SIG-M5 treated with dmso at 0.1 percent for 504 hours (cell line): ENCODE results near the gene UCP3.

ENCODE experiments used
- DNase-seq: peaks from one replicate; lab custom pipeline; 2025; ENCODE audit not compliant: unreplicated experiment; lab: John Stamatoyannopoulos, UW

The UCP3 gene, protein sequence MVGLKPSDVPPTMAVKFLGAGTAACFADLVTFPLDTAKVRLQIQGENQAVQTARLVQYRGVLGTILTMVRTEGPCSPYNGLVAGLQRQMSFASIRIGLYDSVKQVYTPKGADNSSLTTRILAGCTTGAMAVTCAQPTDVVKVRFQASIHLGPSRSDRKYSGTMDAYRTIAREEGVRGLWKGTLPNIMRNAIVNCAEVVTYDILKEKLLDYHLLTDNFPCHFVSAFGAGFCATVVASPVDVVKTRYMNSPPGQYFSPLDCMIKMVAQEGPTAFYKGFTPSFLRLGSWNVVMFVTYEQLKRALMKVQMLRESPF

GRCh38 chr11:74008373-74009229 is at the start of gene UCP3:
UCP3 (minus strand) TSS chr11:74009085; CDS start chr11:74007042, 2,043 bp downstream.
- DNase-seq = no peak

- no peak for DNase-seq
These were observed 48.6 kb upstream of the UCP3 start for GRCh38 chr11:74057249-74058151.

DNA sequence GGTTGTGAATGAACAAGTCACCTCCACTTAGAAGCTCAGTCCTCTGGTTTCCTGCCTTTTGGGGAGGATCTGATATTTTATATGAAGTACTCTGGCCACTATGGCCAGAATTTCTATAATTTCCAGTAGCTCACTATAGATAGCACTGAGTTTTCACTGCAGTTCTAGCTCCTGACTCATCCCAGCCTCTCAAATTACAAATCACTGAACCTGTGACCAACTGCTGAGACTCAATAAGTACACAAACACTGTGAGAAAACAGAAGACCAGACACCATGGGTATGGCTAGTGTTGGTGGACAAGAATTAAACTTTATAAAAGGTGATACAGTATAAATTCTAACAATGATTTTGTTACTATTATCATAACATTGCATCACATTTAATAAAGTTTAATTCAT is 47.1 kb upstream of the UCP3 start:
- no peak for DNase-seq

GRCh38 chr11:74050465-74050864 is 41.6 kb upstream of the UCP3 start:
- no peak for DNase-seq

- DNase-seq = no peak
These were observed 40.1 kb upstream of the UCP3 start for GRCh38 chr11:74048993-74049392.

DNA sequence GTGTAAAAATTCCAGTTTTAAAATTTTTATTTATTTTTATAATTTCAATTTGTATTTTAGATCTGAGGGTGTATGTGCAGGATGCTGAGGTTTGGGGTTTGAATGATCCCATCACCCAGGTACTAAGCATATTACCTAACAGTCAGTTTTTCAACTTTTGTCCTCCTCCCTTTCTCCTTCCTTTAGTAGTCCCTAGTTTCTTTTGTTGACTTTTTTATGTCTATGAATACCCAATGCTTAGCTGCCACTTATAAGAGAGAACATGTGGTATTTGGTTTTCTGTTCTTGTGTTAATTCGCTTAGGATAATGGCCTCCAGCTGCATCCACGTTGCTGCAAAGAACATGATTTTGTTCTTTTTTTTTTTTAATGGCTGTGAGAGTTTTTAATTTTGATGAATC is 35.7 kb upstream of the UCP3 start:
- no peak for DNase-seq

GRCh38 chr11:74043450-74043849 is 34.6 kb upstream of the UCP3 start:
- no peak for DNase-seq

- no peak for DNase-seq
These were observed 28.4 kb upstream of the UCP3 start for GRCh38 chr11:74037309-74037708.

DNA sequence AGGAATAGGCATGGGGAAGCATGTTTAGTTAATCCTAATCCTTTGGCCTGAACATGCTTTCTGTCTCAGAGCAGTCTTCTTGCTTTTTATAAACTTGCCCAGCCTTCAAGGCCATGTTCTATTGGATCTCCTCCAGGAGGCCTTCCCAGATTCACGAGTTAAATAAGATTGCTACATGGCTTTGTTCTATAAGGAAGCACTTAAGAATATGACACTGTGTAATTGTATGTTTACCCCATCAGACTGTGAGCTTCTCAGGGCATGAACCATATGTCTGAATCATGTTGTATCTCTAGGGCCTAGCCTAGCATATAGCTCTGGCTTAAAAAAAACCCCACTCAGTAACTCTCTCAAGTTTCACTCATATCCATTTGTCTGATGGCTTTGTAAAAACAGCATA is 26.4 kb upstream of the UCP3 start:
- no peak for DNase-seq

DNA sequence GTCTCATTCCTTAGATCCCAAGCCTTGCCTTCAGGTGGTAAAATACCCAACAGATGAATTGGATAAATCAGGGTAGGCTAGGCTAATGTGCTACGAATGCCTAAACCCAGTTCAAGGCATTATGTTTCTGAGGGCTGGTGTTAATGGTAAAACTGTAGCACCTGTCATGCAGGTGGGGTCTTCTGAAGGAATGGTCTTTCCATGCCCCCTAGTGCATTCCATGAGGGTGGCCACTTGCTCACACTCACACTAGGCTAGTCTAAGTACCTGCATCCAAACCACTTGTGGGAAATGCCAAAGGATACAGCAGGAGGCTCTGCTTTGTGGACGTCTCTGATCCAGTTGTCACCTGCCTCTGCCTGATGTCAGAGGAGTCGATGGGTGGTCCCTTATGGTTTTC is 24.2 kb upstream of the UCP3 start:
- DNase-seq = no peak

DNA sequence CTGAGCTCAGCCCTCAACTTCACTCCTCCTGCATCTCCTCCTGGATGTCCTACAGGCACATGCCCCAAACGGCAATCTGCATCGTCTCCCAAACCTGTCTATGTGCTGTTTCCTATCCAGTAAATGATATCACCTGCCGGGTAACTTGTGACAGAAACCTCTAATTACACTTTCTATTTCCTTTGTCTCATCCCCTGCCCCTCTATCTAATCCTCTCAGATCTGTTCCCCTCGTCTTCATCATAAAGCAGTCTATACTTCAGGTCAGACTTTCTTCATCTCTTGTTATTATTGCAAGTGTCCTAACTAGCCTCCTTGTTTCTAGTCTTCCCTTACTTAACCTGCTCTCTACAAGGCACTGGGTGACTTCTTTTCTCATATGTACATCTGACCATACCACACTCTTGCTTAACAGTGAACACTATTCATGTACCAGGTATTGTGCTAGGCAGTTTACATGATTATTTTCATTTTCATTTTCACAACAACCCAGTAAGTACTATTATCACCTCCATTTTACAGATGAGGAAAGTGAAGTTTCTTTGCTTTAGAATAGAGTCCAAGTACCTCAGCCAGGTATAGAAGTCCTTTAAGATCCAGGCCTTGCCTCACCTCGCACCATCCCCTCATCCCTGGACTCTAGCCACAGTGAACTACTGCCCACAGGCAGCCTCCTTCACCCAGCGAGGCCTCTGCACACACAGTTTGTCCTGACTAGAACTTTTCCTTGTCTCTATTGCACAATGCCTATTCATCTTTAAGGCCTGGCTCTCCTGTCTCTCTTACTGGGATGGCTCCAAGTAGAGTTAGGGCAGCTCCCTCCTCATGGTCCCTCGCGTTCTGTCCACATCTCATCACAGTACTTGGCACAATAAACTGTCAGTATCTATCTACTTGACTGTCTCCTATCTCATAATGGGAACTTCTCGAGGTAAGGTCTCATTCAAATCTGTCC is 22.1 kb upstream of the UCP3 start:
- no peak for DNase-seq

DNA sequence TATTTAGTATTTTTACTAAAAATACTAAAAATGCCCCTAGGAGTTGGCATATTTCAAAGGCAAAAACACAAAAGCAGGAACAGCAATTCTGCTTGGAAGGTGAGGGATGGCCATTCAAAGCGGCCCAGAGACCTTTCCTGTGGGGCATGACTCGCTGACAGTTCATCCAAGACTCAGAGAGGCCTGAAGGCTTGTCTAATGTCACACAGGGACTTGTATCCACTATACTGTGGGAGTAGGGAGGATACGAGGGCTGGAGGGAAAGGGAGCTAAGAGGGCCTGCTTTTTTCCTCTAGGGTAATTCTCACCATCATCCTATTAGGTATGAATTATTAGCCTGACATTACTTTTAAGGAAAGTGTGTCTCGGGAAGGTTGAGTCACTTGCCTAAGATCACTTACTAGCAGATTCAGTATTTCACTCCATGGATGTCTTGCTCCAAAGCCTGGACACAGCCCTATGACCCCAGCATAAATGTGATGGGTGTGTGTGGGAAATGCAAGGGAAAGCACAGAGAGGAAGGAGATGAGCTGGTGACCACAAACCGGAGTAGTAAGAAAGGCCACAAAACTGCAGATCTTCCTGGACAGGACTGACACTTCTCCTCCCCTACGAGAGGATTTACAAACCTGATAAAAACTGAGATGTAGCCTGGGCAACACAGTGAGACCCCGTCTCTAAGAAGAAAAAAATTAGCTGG is 16.7 kb upstream of the UCP3 start:
- DNase-seq = no peak

DNA sequence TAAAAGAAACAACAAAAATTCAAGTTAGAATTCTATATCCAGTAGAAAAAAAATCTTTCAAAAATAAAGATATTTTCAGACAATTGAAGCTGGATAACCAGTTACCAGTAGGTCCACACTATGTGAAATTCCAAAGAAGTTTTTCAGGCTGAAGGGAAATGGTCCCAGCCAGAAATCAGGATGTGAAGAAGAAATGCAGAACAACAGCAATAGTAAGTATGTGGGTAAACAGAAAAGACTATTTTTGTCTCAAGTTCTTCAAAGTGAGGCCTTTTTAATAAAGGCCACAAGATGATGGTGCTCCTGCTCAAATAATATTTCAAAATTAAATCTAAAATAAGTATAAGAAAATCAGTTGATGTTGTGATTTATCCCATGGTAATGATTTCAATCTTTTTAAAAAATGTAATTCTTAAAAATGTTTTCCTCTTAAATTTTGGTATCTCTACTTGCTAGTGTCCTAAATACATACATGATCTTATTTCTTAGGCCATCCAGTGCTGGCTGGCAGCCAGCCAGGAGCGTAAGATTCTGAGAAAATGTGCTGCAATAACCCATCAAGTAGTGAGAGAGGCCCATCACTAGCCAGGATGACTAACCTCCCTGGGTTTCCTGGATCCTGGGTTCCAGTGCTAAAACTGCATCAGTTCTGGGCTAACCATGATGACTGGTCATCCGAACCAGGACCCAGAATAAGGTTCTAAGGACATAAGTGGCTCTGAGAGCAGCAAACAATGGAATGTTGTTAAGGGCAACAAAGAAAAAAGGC is 15.6 kb upstream of the UCP3 start:
- no peak for DNase-seq

GRCh38 chr11:74023276-74023675 is 14.4 kb upstream of the UCP3 start:
- peak; percentile 46 for DNase-seq

GRCh38 chr11:74022546-74022945 is 13.7 kb upstream of the UCP3 start:
- DNase-seq = no peak

GRCh38 chr11:74021998-74022397 is 13.1 kb upstream of the UCP3 start:
- DNase-seq = no peak

DNA sequence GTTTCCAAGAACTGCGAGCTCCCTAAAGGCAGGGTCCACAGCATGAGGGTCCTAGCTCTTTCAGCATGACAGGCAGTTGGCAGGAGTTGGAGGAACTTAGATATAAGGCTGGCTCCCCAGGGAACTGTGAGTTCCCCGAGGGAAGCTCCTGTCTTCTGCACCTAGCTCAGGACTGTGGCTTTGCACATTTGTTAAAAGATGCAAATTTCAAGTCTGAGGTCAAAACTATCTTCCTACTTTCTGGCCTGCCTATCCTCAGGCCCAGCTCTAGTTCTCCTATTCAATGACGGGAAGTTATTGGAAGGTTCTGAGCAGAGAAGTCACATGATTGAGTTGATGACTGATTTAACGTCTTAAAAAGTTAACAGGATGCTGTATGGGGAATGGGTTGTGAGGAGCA is 11.7 kb upstream of the UCP3 start:
- no peak for DNase-seq

DNA sequence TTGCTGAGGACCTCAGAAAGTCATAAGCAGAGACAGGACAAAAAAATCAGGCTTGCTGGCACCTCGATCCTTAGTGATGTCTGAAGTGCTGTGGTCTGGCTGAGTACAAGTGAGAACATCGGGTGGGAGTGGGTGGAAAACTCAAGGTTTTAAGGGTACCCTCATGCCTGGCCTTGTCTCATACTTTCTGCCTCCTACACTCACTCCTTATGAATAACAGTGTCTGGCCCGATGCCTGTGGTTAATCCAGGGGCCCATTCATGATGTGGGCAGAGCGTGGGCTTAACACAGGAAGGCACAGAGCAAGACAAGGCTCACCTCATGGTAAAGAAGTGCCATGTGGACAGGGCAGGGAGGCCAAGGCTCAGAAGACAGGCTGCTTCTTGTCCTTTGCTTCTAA is 11.0 kb upstream of the UCP3 start:
- no peak for DNase-seq
